Choroid plexus epithelial cell (primary cell): ENCODE data around the gene OIP5.

Experiments used
- DNase-seq: peaks from one replicate; pipeline ENCODE4 v3.0.0-alpha.2; 2010; ENCODE audit warnings: low read depth
- H3K4me3 ChIP-seq: 2 replicates; pipeline ENCODE4 v1.5.1; 2011; ENCODE audit warnings: low read depth, mild to moderate bottlenecking, control low read depth, low read length, moderate library complexity
- TF ChIP-seq, protein P1 (sequence below): conservative IDR thresholded peaks from 2 replicates; pipeline ENCODE4 v1.5.1; 2011; ENCODE audit warnings: low read depth, mild to moderate bottlenecking, control low read depth, inconsistent platforms, low read length, moderate library complexity

Gene OIP5

GRCh38 chr15:41259546-41260189 lies 72.7 kb downstream of the OIP5 start:
- no peak for DNase-seq
- TF ChIP-seq, protein P1, sequence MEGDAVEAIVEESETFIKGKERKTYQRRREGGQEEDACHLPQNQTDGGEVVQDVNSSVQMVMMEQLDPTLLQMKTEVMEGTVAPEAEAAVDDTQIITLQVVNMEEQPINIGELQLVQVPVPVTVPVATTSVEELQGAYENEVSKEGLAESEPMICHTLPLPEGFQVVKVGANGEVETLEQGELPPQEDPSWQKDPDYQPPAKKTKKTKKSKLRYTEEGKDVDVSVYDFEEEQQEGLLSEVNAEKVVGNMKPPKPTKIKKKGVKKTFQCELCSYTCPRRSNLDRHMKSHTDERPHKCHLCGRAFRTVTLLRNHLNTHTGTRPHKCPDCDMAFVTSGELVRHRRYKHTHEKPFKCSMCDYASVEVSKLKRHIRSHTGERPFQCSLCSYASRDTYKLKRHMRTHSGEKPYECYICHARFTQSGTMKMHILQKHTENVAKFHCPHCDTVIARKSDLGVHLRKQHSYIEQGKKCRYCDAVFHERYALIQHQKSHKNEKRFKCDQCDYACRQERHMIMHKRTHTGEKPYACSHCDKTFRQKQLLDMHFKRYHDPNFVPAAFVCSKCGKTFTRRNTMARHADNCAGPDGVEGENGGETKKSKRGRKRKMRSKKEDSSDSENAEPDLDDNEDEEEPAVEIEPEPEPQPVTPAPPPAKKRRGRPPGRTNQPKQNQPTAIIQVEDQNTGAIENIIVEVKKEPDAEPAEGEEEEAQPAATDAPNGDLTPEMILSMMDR, result no peak
- no peak overlapping the region for H3K4me3 ChIP-seq
